K562 (cell line): ENCODE data around the gene IL20. TPM values are rescaled to one million over a fixed set of nuclear protein-coding genes. Genes with fewer than 3 reads are reported as not detected.

ENCODE experiments used
- CAMTA2 ChIP-seq: fragments of 250-450 bp; sonication (Bioruptor Pico); conservative IDR thresholded peaks from 2 replicates; pipeline ENCODE4 v1.5.1; 2022
- DIDO1 ChIP-seq: fragments of 450-650 bp; IDR thresholded peaks from 2 replicates; pipeline ENCODE4 v1.6.1; 2016; ENCODE audit warnings: low read depth, missing biosample characterization, missing genetic modification characterization
- EGR1 ChIP-seq: fragments of 450-650 bp; conservative IDR thresholded peaks from 2 replicates; pipeline ENCODE4 v1.6.1; 2017; ENCODE audit warnings: mild to moderate bottlenecking
- FOSL1 ChIP-seq: fragments of 200-800 bp; sonication (Bioruptor generic); conservative IDR thresholded peaks from 2 replicates; pipeline ENCODE4 v1.6.1; 2016; ENCODE audit warnings: missing genetic modification characterization, missing compliant biosample characterization
- FOXA1 ChIP-seq: fragments of 450-650 bp; IDR thresholded peaks from 2 replicates; pipeline ENCODE4 v1.6.1; 2016; ENCODE audit warnings: mild to moderate bottlenecking, borderline replicate concordance
- GATAD2A ChIP-seq: fragments of 450-650 bp; IDR thresholded peaks from 2 replicates; pipeline ENCODE4 v1.6.1; 2017
- MNT ChIP-seq, 2 experiments: fragments of 450-650 bp; conservative IDR thresholded peaks; 2 replicates each; pipeline ENCODE4 v1.6.1; 2017; ENCODE audit warnings: mild to moderate bottlenecking in 2 of 2, moderate library complexity in 2 of 2
- PRMT5 ChIP-seq: sonication (generic); formaldehyde crosslinking; IDR thresholded peaks from 2 replicates; pipeline ENCODE4 v1.5.0; 2020; ENCODE audit warnings: missing genetic modification reagents
- SLC30A9 ChIP-seq: fragments of 250-450 bp; sonication (Bioruptor Pico); IDR thresholded peaks from 2 replicates; pipeline ENCODE4 v1.8.0; 2022; ENCODE audit warnings: mild to moderate bottlenecking, moderate library complexity
- SMAD2 ChIP-seq: fragments of 150-350 bp; IDR thresholded peaks from 2 replicates; pipeline ENCODE4 v1.6.1; 2014; ENCODE audit warnings: low read depth, mild to moderate bottlenecking, low read length
- STAT5A ChIP-seq: IDR thresholded peaks from 2 replicates; pipeline ENCODE4 v1.6.1; 2012; ENCODE audit warnings: low read length, inconsistent platforms, borderline replicate concordance
- TRIM25 ChIP-seq: fragments of 450-650 bp; IDR thresholded peaks from 2 replicates; pipeline ENCODE4 v1.7.0; 2016; ENCODE audit warnings: borderline replicate concordance
- ZNF263 ChIP-seq: sonication (generic); formaldehyde crosslinking; IDR thresholded peaks from 2 replicates; pipeline ENCODE4 v1.8.0; 2022; ENCODE audit warnings: mild to moderate bottlenecking, missing genetic modification reagents, borderline replicate concordance
- ZNF57 ChIP-seq: fragments of 450-650 bp; formaldehyde crosslinking; IDR thresholded peaks from 2 replicates; pipeline ENCODE4 v1.4.0; 2020; ENCODE audit warnings: mild to moderate bottlenecking, moderate library complexity
- ZNF77 ChIP-seq: fragments of 250-450 bp; sonication (Bioruptor Pico); IDR thresholded peaks from 2 replicates; pipeline ENCODE4 v1.5.0; 2020
- polyA plus RNA-seq, 8 experiments: library from polyadenylated mRNA; depleted of rRNA in 4 of 8; stranded (reverse) in 5 of 8; unstranded in 3 of 8; fragments of >200 nt; fragmentation: Nextera tagmentation in 2 of 8; fragmentation: Illumina TruSeq in 1 of 8; extraction: Ambion mirVana in 2 of 8; extraction: Trizol in 1 of 8; gene quantifications; 2 replicates each; pipeline versions ENCODE4 v1.2.1 to v1.2.3, GENCODE V29; 2011 to 2014; ENCODE audit warnings: inconsistent platforms in 1 of 8, missing spikeins in 1 of 8
- total RNA-seq, 7 experiments: library from RNA; depleted of rRNA in 6 of 7; stranded (reverse); fragments of >200 nt in 6 of 7; fragmentation: Illumina TruSeq in 2 of 7; extraction: Trizol in 2 of 7; gene quantifications; 2 replicates each; pipeline versions ENCODE4 v1.2.1 to v1.2.3, GENCODE V29; 2011 to 2021; ENCODE audit warnings: low replicate concordance in 1 of 7
- TF ChIP-seq, protein P1 (sequence below): fragments of 250-450 bp; sonication (Bioruptor Pico); IDR thresholded peaks from 2 replicates; pipeline ENCODE4 v1.5.0; 2021
- TF ChIP-seq, protein P2 (sequence below): fragments of 450-650 bp; IDR thresholded peaks from 2 replicates; pipeline ENCODE4 v1.6.1; 2016; ENCODE audit warnings: low read depth, mild to moderate bottlenecking, moderate library complexity
- TF ChIP-seq, protein P3 (sequence below): fragments of 250-450 bp; sonication (Bioruptor Pico); IDR thresholded peaks from 2 replicates; pipeline ENCODE4 v1.4.0; 2020

Gene IL20
- total and polyA plus RNA-seq, 9 of the 15 experiments (the other 6 are each of a cell fraction or from before 2014, with no cell fraction given), result not detected

- TF ChIP-seq, protein P1, sequence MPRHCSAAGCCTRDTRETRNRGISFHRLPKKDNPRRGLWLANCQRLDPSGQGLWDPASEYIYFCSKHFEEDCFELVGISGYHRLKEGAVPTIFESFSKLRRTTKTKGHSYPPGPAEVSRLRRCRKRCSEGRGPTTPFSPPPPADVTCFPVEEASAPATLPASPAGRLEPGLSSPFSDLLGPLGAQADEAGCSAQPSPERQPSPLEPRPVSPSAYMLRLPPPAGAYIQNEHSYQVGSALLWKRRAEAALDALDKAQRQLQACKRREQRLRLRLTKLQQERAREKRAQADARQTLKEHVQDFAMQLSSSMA (CRISPR knock-in tag), result no peak
- no peak for TF ChIP-seq GATAD2A
- no peak for TF ChIP-seq FOXA1
- no peak for TF ChIP-seq SMAD2
- TF ChIP-seq ZNF263, result no peak
- no peak for TF ChIP-seq CAMTA2 (CRISPR knock-in tag)
- TF ChIP-seq MNT (conservative IDR thresholded peaks at IDR 0.05), result 0 out of 4 replicates have a peak, but pooled peaks of 1 of the 2 experiments have one; percentile 32
- TF ChIP-seq DIDO1 (tag), result no peak
- no peak for TF ChIP-seq ZNF77 (CRISPR knock-in tag)
- no peak for TF ChIP-seq STAT5A
- no peak for TF ChIP-seq TRIM25
- TF ChIP-seq SLC30A9 (CRISPR knock-in tag), result no peak
- TF ChIP-seq, protein P2, sequence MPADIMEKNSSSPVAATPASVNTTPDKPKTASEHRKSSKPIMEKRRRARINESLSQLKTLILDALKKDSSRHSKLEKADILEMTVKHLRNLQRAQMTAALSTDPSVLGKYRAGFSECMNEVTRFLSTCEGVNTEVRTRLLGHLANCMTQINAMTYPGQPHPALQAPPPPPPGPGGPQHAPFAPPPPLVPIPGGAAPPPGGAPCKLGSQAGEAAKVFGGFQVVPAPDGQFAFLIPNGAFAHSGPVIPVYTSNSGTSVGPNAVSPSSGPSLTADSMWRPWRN, result 0 out of 2 replicates have a peak, but pooled peaks have one; percentile 21
- TF ChIP-seq, protein P3, sequence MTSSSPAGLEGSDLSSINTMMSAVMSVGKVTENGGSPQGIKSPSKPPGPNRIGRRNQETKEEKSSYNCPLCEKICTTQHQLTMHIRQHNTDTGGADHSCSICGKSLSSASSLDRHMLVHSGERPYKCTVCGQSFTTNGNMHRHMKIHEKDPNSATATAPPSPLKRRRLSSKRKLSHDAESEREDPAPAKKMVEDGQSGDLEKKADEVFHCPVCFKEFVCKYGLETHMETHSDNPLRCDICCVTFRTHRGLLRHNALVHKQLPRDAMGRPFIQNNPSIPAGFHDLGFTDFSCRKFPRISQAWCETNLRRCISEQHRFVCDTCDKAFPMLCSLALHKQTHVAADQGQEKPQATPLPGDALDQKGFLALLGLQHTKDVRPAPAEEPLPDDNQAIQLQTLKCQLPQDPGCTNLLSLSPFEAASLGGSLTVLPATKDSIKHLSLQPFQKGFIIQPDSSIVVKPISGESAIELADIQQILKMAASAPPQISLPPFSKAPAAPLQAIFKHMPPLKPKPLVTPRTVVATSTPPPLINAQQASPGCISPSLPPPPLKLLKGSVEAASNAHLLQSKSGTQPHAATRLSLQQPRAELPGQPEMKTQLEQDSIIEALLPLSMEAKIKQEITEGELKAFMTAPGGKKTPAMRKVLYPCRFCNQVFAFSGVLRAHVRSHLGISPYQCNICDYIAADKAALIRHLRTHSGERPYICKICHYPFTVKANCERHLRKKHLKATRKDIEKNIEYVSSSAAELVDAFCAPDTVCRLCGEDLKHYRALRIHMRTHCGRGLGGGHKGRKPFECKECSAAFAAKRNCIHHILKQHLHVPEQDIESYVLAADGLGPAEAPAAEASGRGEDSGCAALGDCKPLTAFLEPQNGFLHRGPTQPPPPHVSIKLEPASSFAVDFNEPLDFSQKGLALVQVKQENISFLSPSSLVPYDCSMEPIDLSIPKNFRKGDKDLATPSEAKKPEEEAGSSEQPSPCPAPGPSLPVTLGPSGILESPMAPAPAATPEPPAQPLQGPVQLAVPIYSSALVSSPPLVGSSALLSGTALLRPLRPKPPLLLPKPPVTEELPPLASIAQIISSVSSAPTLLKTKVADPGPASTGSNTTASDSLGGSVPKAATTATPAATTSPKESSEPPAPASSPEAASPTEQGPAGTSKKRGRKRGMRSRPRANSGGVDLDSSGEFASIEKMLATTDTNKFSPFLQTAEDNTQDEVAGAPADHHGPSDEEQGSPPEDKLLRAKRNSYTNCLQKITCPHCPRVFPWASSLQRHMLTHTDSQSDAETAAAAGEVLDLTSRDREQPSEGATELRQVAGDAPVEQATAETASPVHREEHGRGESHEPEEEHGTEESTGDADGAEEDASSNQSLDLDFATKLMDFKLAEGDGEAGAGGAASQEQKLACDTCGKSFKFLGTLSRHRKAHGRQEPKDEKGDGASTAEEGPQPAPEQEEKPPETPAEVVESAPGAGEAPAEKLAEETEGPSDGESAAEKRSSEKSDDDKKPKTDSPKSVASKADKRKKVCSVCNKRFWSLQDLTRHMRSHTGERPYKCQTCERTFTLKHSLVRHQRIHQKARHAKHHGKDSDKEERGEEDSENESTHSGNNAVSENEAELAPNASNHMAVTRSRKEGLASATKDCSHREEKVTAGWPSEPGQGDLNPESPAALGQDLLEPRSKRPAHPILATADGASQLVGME (CRISPR knock-in tag), result no peak
- TF ChIP-seq PRMT5 (CRISPR knock-in tag), result no peak
- TF ChIP-seq ZNF57, result no peak
- TF ChIP-seq FOSL1 (tag), result peak; percentile 65; the same call in 1 of the 2 replicates
- TF ChIP-seq EGR1, result no peak
These were observed 48.8 kb upstream of the IL20 start (continued) for GRCh38 chr1:206816390-206817287.
